AG09319 (cell line): ENCODE measurements around the gene VPS4A.

Experiments
- DNase-seq: peaks from one replicate; pipeline ENCODE4 v3.0.0-alpha.2; 2010; ENCODE audit warnings: low read depth; ENCODE audit errors: extremely low read depth
- TF ChIP-seq, protein P1 (sequence below): IDR thresholded peaks from 2 replicates; pipeline ENCODE4 v1.5.1; 2011; ENCODE audit warnings: low read depth, mild to moderate bottlenecking, inconsistent platforms, low read length, moderate library complexity

Gene VPS4A

DNA sequence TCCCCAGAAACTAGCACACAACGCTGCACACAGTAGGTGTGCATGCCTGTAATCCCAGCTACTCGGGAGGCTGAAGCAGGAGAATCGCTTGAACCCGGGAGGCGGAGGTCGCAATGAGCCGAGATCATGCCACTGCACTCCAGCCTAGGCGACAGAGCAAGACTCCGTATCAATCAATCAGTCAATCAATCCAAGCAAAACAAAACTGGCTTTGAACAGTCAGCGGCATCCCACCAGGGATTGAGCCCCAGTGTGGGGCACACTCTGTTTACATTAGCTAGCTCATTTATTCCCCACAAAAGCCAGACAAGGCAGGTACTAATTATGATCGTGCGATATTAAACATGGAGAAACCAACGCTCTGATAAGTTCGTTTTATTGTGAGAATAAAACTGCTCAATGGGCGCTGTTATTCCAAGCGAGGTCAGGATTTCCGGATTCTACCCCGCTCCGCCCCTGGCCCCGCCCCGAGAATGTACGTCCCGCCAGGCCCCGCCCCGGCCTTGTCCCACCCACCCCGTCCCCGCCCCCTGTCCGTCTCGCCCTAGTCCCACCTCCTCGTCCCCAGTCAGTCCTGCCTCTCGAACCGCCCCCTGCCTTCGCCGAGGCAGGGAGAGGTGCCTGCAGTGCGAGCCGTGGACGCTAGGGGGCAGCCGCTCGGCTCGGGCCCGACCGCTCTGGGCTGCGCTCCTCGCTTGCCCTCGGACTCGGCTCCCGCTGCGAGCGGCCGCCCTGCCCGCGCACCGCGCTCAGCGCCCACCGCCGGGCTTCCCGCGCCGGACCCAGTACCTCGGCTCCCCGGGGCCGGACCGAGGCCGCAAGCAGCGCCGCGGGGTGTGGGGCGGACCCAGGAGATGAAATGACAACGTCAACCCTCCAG, at the start of gene VPS4A:
Gene VPS4A, plus strand, starts transcription at position 698 of the 880 bp plus-strand sequence. Its CDS starts 162 bp downstream, at position 860.
- peak; percentile 95 for DNase-seq

DNA sequence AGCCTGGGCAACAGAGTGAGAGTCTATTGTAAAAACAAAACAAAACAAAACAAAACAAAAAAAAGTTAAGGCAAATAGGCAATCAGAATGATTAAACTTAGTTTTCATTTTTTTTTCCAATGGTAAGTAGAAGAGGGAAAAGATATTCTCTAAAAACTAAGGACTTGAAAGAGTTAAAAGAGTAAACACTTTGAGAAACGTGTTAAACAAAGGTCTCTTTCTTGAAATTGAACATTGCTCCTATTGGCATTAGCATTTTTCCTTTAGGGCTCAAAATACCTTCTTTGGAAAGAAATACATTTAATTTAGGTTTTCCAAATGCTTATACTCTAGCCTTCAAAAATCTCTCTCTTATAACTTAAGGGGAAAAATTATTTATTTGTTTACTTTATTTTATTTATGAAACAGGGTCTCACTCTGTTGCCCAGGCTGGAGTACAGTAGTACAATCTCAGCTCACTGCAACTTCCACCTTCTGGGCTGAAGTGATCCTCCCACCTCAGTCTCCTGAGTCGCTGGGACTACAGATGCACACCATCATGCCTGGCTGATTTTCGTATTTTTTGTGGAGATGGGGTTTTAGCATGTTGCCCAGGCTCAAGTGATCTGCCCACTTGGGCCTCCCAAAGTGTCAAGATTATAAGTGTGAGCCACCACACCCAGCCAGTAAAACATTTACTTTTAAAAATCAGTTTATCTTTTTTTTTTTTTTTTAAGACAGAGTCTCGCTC, 44.7 kb upstream of the VPS4A start:
- TF ChIP-seq, protein P1, sequence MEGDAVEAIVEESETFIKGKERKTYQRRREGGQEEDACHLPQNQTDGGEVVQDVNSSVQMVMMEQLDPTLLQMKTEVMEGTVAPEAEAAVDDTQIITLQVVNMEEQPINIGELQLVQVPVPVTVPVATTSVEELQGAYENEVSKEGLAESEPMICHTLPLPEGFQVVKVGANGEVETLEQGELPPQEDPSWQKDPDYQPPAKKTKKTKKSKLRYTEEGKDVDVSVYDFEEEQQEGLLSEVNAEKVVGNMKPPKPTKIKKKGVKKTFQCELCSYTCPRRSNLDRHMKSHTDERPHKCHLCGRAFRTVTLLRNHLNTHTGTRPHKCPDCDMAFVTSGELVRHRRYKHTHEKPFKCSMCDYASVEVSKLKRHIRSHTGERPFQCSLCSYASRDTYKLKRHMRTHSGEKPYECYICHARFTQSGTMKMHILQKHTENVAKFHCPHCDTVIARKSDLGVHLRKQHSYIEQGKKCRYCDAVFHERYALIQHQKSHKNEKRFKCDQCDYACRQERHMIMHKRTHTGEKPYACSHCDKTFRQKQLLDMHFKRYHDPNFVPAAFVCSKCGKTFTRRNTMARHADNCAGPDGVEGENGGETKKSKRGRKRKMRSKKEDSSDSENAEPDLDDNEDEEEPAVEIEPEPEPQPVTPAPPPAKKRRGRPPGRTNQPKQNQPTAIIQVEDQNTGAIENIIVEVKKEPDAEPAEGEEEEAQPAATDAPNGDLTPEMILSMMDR, result no peak

More for the DNA sequence above, at the start of gene VPS4A:
- TF ChIP-seq, protein P1, result peak; percentile 73

DNA sequence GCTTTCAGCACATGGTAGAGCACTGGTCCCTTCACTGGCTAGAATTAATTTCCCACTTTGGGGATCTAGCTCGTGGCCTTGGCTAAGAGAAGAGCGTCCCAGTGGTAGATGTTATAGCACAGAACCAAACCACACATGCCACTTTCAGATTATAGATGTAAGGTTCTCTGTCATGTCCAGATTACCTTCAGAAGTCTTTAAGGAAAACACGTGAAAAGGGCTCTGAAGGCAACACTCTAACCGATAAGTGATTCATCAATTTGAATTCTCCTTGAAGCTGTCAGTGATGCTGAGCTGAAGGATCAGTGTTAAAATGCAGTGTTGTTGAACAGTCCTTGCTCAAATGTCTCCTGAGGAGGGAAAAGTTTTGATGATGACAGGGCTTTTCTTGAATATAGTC, 43.5 kb upstream of the VPS4A start:
- TF ChIP-seq, protein P1, result no peak
- no peak for DNase-seq

More for the DNA sequence above, 44.7 kb upstream of the VPS4A start:
- DNase-seq, result no peak

DNA sequence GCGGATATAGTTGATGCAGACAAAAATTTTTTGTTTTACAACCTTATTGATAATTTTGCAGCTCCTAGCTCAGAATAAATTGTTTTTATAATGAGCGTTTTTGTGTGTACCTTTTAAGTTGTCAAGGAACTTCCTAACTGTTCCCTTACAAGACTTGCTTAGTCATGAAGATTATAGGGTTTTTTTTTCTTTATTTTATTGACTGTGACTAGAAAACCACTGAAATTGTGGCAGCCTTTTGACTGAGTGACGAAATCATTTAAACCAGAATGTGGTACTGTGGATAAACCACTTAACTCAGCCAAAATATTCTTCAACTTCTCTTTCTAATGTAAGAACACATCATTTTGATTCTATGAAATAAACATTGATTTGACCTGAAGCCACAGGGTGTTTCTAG, 40.8 kb upstream of the VPS4A start:
- DNase-seq, result no peak
- TF ChIP-seq, protein P1, result no peak

DNA sequence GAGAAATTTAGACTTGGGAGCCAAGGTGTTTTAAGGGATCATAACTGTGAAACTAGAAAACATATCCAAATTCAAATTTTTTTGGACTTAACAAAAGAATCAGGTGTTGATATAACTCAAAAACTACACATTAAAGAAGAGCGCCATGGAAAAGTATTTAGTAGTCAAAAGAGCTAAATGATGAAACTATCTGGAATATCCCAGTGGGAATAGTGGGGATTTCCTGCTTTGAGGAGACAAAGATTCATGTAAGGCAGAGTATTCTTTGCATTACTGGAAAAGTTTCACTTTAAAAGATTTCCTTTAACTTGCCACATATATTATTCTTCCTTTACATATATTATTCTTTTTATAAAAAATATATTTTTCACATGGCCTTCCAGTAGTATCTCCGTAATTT, 40.3 kb upstream of the VPS4A start:
- DNase-seq, result no peak
- TF ChIP-seq, protein P1, result no peak

DNA sequence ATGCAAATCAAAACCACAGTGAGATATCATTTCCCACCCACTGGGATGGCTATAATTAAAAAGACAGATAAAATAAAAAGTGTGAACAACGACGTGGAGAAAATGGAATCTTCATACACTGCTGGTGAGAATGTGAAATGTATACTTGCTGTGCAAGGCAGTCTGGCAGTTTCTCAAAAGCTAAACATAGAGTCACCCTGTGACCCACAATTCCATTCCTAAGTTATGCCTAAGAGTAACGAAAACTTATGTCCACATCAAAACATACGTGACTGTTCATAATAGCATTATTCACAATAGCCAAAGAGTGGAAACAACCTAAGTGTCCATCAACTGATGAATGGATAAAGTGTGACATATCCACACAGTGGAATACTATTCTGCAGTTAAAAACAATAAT, 38.1 kb upstream of the VPS4A start:
- TF ChIP-seq, protein P1, result no peak
- no peak for DNase-seq
